ENCODE results near the gene GAS2L3.

DNA sequence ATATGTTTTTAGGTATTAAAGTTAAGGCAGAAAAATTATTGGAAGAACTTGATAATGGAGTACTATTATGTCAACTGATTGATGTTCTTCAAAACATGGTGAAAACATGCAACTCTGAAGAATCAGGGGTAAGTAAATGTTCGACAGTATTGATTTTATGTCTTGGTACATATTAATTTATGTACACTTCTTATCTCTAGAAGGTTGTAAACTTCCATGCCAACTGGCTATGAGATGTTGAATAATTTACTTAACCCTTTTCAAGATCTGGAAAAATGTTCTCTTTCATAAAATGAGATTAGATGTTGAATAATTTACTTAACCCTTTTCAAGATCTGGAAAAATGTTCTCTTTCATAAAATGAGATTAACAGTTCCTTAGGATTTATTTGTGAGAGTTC, 28.1 kb downstream of the GAS2L3 start:
- TF ChIP-seq, protein P1, sequence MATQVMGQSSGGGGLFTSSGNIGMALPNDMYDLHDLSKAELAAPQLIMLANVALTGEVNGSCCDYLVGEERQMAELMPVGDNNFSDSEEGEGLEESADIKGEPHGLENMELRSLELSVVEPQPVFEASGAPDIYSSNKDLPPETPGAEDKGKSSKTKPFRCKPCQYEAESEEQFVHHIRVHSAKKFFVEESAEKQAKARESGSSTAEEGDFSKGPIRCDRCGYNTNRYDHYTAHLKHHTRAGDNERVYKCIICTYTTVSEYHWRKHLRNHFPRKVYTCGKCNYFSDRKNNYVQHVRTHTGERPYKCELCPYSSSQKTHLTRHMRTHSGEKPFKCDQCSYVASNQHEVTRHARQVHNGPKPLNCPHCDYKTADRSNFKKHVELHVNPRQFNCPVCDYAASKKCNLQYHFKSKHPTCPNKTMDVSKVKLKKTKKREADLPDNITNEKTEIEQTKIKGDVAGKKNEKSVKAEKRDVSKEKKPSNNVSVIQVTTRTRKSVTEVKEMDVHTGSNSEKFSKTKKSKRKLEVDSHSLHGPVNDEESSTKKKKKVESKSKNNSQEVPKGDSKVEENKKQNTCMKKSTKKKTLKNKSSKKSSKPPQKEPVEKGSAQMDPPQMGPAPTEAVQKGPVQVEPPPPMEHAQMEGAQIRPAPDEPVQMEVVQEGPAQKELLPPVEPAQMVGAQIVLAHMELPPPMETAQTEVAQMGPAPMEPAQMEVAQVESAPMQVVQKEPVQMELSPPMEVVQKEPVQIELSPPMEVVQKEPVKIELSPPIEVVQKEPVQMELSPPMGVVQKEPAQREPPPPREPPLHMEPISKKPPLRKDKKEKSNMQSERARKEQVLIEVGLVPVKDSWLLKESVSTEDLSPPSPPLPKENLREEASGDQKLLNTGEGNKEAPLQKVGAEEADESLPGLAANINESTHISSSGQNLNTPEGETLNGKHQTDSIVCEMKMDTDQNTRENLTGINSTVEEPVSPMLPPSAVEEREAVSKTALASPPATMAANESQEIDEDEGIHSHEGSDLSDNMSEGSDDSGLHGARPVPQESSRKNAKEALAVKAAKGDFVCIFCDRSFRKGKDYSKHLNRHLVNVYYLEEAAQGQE (IDR thresholded peaks at IDR 0.05; ENCODE audit: insufficient replicate concordance, low read depth): no peak
- TF ChIP-seq, protein P2, sequence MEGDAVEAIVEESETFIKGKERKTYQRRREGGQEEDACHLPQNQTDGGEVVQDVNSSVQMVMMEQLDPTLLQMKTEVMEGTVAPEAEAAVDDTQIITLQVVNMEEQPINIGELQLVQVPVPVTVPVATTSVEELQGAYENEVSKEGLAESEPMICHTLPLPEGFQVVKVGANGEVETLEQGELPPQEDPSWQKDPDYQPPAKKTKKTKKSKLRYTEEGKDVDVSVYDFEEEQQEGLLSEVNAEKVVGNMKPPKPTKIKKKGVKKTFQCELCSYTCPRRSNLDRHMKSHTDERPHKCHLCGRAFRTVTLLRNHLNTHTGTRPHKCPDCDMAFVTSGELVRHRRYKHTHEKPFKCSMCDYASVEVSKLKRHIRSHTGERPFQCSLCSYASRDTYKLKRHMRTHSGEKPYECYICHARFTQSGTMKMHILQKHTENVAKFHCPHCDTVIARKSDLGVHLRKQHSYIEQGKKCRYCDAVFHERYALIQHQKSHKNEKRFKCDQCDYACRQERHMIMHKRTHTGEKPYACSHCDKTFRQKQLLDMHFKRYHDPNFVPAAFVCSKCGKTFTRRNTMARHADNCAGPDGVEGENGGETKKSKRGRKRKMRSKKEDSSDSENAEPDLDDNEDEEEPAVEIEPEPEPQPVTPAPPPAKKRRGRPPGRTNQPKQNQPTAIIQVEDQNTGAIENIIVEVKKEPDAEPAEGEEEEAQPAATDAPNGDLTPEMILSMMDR (IDR thresholded peaks at IDR 0.05; ENCODE audit: insufficient read depth, low read length): no peak
- TF ChIP-seq POLR2AphosphoS5 (IDR thresholded peaks at IDR 0.05; ENCODE audit: low read depth): no peak
- TF ChIP-seq SPI1 (IDR thresholded peaks at IDR 0.05; ENCODE audit: borderline replicate concordance, low read depth): no peak
